ENCODE data around the gene TCEANC.
"Not testable (repeated sequence)": the region's sequence is repeated elsewhere in the genome, so short reads cannot be mapped to it uniquely, and the experiment has no call there.

The TCEANC gene

GRCh38 chrX:13627306-13627705, 25.6 kb upstream of the TCEANC start:
- Histone ChIP-seq H3K36me3 (ENCODE audit: insufficient read depth, low read length) (no peaks in the 10 kb centered on the region), H3K4me2 (ENCODE audit: insufficient read depth, low read length) (no peak overlapping the region), H3K79me2 (ENCODE audit: insufficient read depth, low read length) (no peaks in the 10 kb centered on the region), H3K9ac (ENCODE audit: low read depth, low read length) (no peak overlapping the region), H4K20me1 (ENCODE audit: insufficient read depth, low read length) (no peaks in the 10 kb centered on the region), H3K4me3 (ENCODE audit: low read depth in 1 of 2, low read length in 2 of 2) (no peak overlapping the region), H2AFZ (ENCODE audit: low read depth, low read length) (no peak overlapping the region), H3K9me3 (ENCODE audit: insufficient read depth, low read length, severe bottlenecking) (peaks cover 3% of the 10 kb centered on the region), H3K27ac (ENCODE audit: low read length) (no peak overlapping the region), H3K4me1 (ENCODE audit: insufficient read depth, low read length) (no peaks in the 10 kb centered on the region), H3K27me3 (ENCODE audit: insufficient read depth, low read length, poor library complexity) (no peaks in the 10 kb centered on the region)
- DNase-seq (no peak), ATAC-seq (ENCODE audit: insufficient read depth, low read depth) (no peak)
- TF ChIP-seq, protein P1, sequence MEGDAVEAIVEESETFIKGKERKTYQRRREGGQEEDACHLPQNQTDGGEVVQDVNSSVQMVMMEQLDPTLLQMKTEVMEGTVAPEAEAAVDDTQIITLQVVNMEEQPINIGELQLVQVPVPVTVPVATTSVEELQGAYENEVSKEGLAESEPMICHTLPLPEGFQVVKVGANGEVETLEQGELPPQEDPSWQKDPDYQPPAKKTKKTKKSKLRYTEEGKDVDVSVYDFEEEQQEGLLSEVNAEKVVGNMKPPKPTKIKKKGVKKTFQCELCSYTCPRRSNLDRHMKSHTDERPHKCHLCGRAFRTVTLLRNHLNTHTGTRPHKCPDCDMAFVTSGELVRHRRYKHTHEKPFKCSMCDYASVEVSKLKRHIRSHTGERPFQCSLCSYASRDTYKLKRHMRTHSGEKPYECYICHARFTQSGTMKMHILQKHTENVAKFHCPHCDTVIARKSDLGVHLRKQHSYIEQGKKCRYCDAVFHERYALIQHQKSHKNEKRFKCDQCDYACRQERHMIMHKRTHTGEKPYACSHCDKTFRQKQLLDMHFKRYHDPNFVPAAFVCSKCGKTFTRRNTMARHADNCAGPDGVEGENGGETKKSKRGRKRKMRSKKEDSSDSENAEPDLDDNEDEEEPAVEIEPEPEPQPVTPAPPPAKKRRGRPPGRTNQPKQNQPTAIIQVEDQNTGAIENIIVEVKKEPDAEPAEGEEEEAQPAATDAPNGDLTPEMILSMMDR (IDR thresholded peaks at IDR 0.05; ENCODE audit: borderline replicate concordance, extremely low read depth, low read length, poor library complexity, severe bottlenecking) = no peak
- no peak for TF ChIP-seq EZH2 (IDR thresholded peaks at IDR 0.05; ENCODE audit: borderline replicate concordance, low read depth, low read length, severe bottlenecking)

DNA sequence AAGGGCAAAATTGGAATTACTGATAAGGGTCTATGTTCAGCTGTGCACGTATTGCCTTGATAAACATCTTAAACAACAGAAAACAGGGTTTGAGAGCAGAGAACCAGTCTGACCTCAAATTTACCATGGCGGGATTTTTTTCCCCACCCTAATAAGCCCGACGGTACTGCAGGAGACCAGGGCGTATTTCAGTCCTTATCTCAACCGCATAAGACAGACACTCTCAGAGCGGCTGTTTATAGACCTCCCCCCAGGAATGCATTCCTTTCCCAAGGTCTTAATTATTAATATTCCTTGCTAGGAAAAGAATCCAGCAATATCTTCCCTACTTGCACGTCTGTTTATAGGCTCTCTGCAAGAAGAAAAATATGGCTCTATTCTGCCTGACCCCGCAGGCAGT, 15.7 kb upstream of the TCEANC start:
- not testable (repeated sequence) for DNase-seq; H3K9ac ChIP-seq (ENCODE audit: low read depth, low read length); H3K4me1 ChIP-seq (ENCODE audit: insufficient read depth, low read length); H3K79me2 ChIP-seq (ENCODE audit: insufficient read depth, low read length); H4K20me1 ChIP-seq (ENCODE audit: insufficient read depth, low read length); H3K27ac ChIP-seq (ENCODE audit: low read length); H3K4me3 ChIP-seq (ENCODE audit: low read depth in 1 of 2, low read length in 2 of 2); H2AFZ ChIP-seq (ENCODE audit: low read depth, low read length); H3K27me3 ChIP-seq (ENCODE audit: insufficient read depth, low read length, poor library complexity); H3K36me3 ChIP-seq (ENCODE audit: insufficient read depth, low read length); H3K9me3 ChIP-seq (ENCODE audit: insufficient read depth, low read length, severe bottlenecking); ATAC-seq (ENCODE audit: insufficient read depth, low read depth); H3K4me2 ChIP-seq (ENCODE audit: insufficient read depth, low read length)

GRCh38 chrX:13638021-13638420, 14.9 kb upstream of the TCEANC start:
- TF ChIP-seq, protein P1 (IDR thresholded peaks at IDR 0.05; ENCODE audit: borderline replicate concordance, extremely low read depth, low read length, poor library complexity, severe bottlenecking) = no peak
- TF ChIP-seq EZH2 (IDR thresholded peaks at IDR 0.05; ENCODE audit: borderline replicate concordance, low read depth, low read length, severe bottlenecking) = no peak
- no peak for DNase-seq
- Histone ChIP-seq H3K4me2 (ENCODE audit: insufficient read depth, low read length) (no peak overlapping the region), H3K4me3 (ENCODE audit: low read depth in 1 of 2, low read length in 2 of 2) (no peak overlapping the region), H3K9ac (ENCODE audit: low read depth, low read length) (no peak overlapping the region), H3K27ac (ENCODE audit: low read length) (no peak overlapping the region), H3K36me3 (ENCODE audit: insufficient read depth, low read length) (no peaks in the 10 kb centered on the region), H3K4me1 (ENCODE audit: insufficient read depth, low read length) (no peaks in the 10 kb centered on the region), H2AFZ (ENCODE audit: low read depth, low read length) (no peak overlapping the region), H4K20me1 (ENCODE audit: insufficient read depth, low read length) (no peaks in the 10 kb centered on the region), H3K79me2 (ENCODE audit: insufficient read depth, low read length) (no peaks in the 10 kb centered on the region), H3K9me3 (ENCODE audit: insufficient read depth, low read length, severe bottlenecking) (no peaks in the 10 kb centered on the region), H3K27me3 (ENCODE audit: insufficient read depth, low read length, poor library complexity) (no peaks in the 10 kb centered on the region)
- ATAC-seq (ENCODE audit: insufficient read depth, low read depth) = no peak

- Histone ChIP-seq H2AFZ (ENCODE audit: low read depth, low read length) (no peak overlapping the region), H3K27ac (ENCODE audit: low read length) (no peak overlapping the region), H3K9me3 (ENCODE audit: insufficient read depth, low read length, severe bottlenecking) (no peaks in the 10 kb centered on the region), H4K20me1 (ENCODE audit: insufficient read depth, low read length) (no peaks in the 10 kb centered on the region), H3K4me2 (ENCODE audit: insufficient read depth, low read length) (no peak overlapping the region), H3K9ac (ENCODE audit: low read depth, low read length) (no peak overlapping the region), H3K4me3 (ENCODE audit: low read depth in 1 of 2, low read length in 2 of 2) (no peak overlapping the region), H3K79me2 (ENCODE audit: insufficient read depth, low read length) (no peaks in the 10 kb centered on the region), H3K36me3 (ENCODE audit: insufficient read depth, low read length) (no peaks in the 10 kb centered on the region), H3K27me3 (ENCODE audit: insufficient read depth, low read length, poor library complexity) (no peaks in the 10 kb centered on the region), H3K4me1 (ENCODE audit: insufficient read depth, low read length) (no peaks in the 10 kb centered on the region)
- TF ChIP-seq EZH2 (IDR thresholded peaks at IDR 0.05; ENCODE audit: borderline replicate concordance, low read depth, low read length, severe bottlenecking) = no peak
- TF ChIP-seq, protein P1 (IDR thresholded peaks at IDR 0.05; ENCODE audit: borderline replicate concordance, extremely low read depth, low read length, poor library complexity, severe bottlenecking) = no peak
- ATAC-seq (ENCODE audit: insufficient read depth, low read depth) = no peak
- DNase-seq = no peak
Measured at GRCh38 chrX:13638826-13639225, 14.1 kb upstream of the TCEANC start.

GRCh38 chrX:13641684-13642083, 11.3 kb upstream of the TCEANC start:
- not testable (repeated sequence) for ATAC-seq (ENCODE audit: insufficient read depth, low read depth); H3K9me3 ChIP-seq (ENCODE audit: insufficient read depth, low read length, severe bottlenecking); H2AFZ ChIP-seq (ENCODE audit: low read depth, low read length); H3K36me3 ChIP-seq (ENCODE audit: insufficient read depth, low read length); H3K27ac ChIP-seq (ENCODE audit: low read length); H3K4me1 ChIP-seq (ENCODE audit: insufficient read depth, low read length); H3K4me2 ChIP-seq (ENCODE audit: insufficient read depth, low read length); H3K4me3 ChIP-seq (ENCODE audit: low read depth in 1 of 2, low read length in 2 of 2); H3K27me3 ChIP-seq (ENCODE audit: insufficient read depth, low read length, poor library complexity); H4K20me1 ChIP-seq (ENCODE audit: insufficient read depth, low read length); DNase-seq; H3K79me2 ChIP-seq (ENCODE audit: insufficient read depth, low read length); H3K9ac ChIP-seq (ENCODE audit: low read depth, low read length)
